Measurements from ENCODE around the gene POMGNT2. TPM values are rescaled to one million over a fixed set of nuclear protein-coding genes. Genes with fewer than 3 reads are reported as not detected.
"Not testable (repeated sequence)": the region's sequence is repeated elsewhere in the genome, so short reads cannot be mapped to it uniquely, and the experiment has no call there.

The POMGNT2 gene
- total RNA-seq, 1 donor from 2014 or later = 15.2 TPM

GRCh38 chr3:43059456-43059855 lies 46.4 kb downstream of the POMGNT2 start:
- ATAC-seq = no peak
- DNase-seq (ENCODE audit: low spot score) = no peak
- intact Hi-C loops (cut with DNase I) = no loop called here

- DNase-seq (ENCODE audit: low spot score) (no peak), ATAC-seq (no peak)
- intact Hi-C loops (cut with DNase I) = loop anchor here (2.0 kb wide), 1 partner anchor 29 kb away; no protein-coding TSS in a partner anchor
These were observed 49.8 kb downstream of the POMGNT2 start for GRCh38 chr3:43055806-43056770.

GRCh38 chr3:43055393-43055792 lies 50.5 kb downstream of the POMGNT2 start:
- intact Hi-C loops (cut with DNase I) = loop anchor here (2.0 kb wide), 1 partner anchor 29 kb away; no protein-coding TSS in a partner anchor
- ATAC-seq = no peak
- DNase-seq (ENCODE audit: low spot score) = no peak

- ATAC-seq (no peak), DNase-seq (ENCODE audit: low spot score) (no peak)
- intact Hi-C loops (cut with DNase I) = loop anchor here (2.0 kb wide), 1 partner anchor 30 kb away; no protein-coding TSS in a partner anchor
These were observed 51.1 kb downstream of the POMGNT2 start for GRCh38 chr3:43054754-43055153.

GRCh38 chr3:43053291-43053690 lies 52.6 kb downstream of the POMGNT2 start:
- intact Hi-C loops (cut with DNase I) = no loop called here
- DNase-seq (ENCODE audit: low spot score) (no peak), ATAC-seq (no peak)

- DNase-seq (ENCODE audit: low spot score) (no peak), ATAC-seq (no peak)
These were observed 57.4 kb downstream of the POMGNT2 start for GRCh38 chr3:43048470-43048869.

GRCh38 chr3:43046583-43046982 lies 59.3 kb downstream of the POMGNT2 start:
- no peak for DNase-seq (ENCODE audit: low spot score)
- no peak for ATAC-seq
- intact Hi-C loops (cut with DNase I) = no loop called here

More at GRCh38 chr3:43048470-43048869, 57.4 kb downstream of the POMGNT2 start:
- intact Hi-C loops (cut with DNase I) = no loop called here

GRCh38 chr3:43045079-43045478 lies 60.8 kb downstream of the POMGNT2 start:
- ATAC-seq; DNase-seq (ENCODE audit: low spot score); intact Hi-C loops (cut with DNase I): not testable (repeated sequence)

- ATAC-seq (no peak), DNase-seq (ENCODE audit: low spot score) (no peak)
- intact Hi-C loops (cut with DNase I) = no loop called here
These were observed 62.1 kb downstream of the POMGNT2 start for GRCh38 chr3:43043793-43044192.

- intact Hi-C loops (cut with DNase I) = no loop called here
- ATAC-seq (peak; percentile 26), DNase-seq (ENCODE audit: low spot score) (no peak)
These were observed 62.7 kb downstream of the POMGNT2 start for GRCh38 chr3:43043071-43043766.

GRCh38 chr3:43041517-43041916 lies 64.4 kb downstream of the POMGNT2 start:
- ATAC-seq (no peak), DNase-seq (ENCODE audit: low spot score) (no peak)
- intact Hi-C loops (cut with DNase I) = no loop called here

- ATAC-seq (no peak), DNase-seq (ENCODE audit: low spot score) (no peak)
- intact Hi-C loops (cut with DNase I) = no loop called here
These were observed 67.9 kb downstream of the POMGNT2 start for GRCh38 chr3:43038010-43038409.

GRCh38 chr3:43036621-43037423 lies 69.1 kb downstream of the POMGNT2 start:
- ATAC-seq (no peak), DNase-seq (ENCODE audit: low spot score) (no peak)
- intact Hi-C loops (cut with DNase I) = no loop called here

GRCh38 chr3:43035801-43036365 lies 70.0 kb downstream of the POMGNT2 start:
- intact Hi-C loops (cut with DNase I) = no loop called here
- ATAC-seq (no peak), DNase-seq (ENCODE audit: low spot score) (no peak)

GRCh38 chr3:43034911-43035310 lies 71.0 kb downstream of the POMGNT2 start:
- no peak for DNase-seq (ENCODE audit: low spot score)
- ATAC-seq = no peak
- intact Hi-C loops (cut with DNase I) = no loop called here

- peak; percentile 17 for DNase-seq (ENCODE audit: low spot score)
- no peak for ATAC-seq
These were observed 71.7 kb downstream of the POMGNT2 start for GRCh38 chr3:43034200-43034599.

GRCh38 chr3:43032646-43033628 lies 72.9 kb downstream of the POMGNT2 start:
- ATAC-seq (no peak), DNase-seq (ENCODE audit: low spot score) (no peak)
- intact Hi-C loops (cut with DNase I) = no loop called here

More at GRCh38 chr3:43034200-43034599, 71.7 kb downstream of the POMGNT2 start:
- intact Hi-C loops (cut with DNase I) = no loop called here
